T-helper 1 cell (primary cell): ENCODE measurements around the gene PI4KA.
A peak's percentile ranks its signal among the peaks of the same experiment; 100 is the strongest.

Source experiments
- DNase-seq, 5 donors: peaks; one replicate each; pipeline ENCODE4 v3.0.0-alpha.2; 2012 to 2020

PI4KA gene

DNA sequence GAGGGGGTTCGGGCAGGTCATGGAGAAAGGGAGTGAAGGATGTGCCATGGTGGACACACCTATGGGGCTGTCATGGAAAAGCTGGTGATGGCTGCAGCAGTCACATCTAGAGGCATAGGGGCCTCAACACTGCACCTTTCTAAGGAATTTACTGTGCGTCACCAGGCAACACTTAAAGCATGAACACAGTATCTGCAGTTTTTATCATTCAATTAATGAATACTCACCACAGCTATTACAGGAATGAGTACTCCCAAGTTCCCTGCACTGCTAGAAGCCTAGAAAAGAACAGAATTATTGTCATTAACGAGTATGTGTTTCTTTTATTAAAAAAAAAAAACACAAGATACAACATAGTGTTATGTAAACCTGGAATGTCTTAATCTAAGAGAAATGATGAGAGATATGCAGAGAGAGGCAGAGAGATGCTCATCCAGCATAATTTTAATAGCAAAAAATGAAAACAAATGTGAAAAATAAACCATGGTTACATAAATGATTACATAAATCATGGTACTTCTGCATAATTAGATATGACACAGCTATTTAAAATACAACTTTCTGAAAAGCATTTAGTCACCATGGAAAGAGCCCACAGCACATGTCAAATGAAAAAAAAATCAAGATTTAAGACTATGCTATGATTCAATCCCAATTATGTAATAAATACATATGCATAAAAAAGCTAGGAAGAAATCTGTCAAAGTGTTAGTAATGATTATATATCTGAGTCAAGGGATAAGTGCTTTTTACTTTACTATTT lies 65.5 kb downstream of the PI4KA start:
- no peak for DNase-seq

DNA sequence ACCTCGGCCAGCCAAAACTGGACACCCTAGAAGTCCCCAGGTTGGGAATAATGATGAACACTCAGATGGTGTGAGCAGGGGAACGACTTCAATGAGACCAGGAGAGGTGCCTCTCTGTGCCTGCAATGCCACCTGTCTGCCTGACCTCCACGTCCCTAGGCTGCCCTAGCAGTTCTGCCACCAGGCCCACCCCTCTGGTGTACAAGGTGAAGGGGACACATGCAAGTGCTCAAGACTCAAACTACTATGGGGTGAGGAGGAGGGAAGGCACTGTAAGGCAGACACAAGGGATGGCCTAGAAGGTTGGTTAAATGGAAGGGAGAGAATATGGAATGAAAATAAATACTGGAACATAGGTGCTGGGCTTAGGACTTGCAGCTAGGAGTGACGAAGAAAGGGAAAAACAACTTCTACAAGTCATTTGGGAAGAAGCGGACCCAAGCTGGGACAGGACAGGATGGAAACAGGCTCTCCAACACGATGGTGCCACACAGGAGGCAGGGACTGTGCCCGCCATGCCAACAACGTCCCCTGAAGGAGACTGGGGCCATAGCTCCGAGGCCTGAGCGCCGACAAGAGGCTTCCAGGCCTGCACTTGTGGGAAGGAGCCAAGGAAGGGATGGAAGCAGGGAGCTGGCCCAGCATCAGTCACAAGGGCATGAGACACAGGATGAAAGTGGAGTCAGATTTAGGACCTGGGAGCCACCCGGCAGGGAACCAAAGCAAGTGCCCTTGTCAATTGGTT lies 66.2 kb downstream of the PI4KA start:
- DNase-seq = no peak

- no peak for DNase-seq
Observed at GRCh38 chr22:20788627-20789344, 69.8 kb downstream of the PI4KA start.

- DNase-seq = no peak
Observed at GRCh38 chr22:20787746-20788626, 70.6 kb downstream of the PI4KA start.

GRCh38 chr22:20787223-20787622 lies 71.4 kb downstream of the PI4KA start:
- no peak for DNase-seq

DNA sequence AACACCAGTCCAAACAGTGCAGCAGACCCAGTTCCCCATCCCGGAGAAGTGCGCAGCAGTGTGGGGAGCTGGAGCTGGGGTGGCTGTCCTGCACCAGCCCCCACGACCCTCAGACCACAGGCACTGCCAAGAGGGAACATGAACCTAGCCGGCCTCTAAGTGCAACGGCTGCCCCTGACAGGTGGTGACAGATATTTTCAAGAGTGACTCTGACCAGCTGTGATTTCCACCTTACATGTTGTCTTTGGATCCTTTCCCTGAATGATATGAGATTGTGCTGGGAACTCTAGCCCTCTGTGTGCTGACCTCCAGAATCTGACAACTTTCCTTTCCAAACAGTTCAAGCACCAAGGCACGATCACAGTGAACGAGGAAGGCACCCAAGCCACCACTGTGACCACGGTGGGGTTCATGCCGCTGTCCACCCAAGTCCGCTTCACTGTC lies 72.1 kb downstream of the PI4KA start:
- no peak for DNase-seq

DNA sequence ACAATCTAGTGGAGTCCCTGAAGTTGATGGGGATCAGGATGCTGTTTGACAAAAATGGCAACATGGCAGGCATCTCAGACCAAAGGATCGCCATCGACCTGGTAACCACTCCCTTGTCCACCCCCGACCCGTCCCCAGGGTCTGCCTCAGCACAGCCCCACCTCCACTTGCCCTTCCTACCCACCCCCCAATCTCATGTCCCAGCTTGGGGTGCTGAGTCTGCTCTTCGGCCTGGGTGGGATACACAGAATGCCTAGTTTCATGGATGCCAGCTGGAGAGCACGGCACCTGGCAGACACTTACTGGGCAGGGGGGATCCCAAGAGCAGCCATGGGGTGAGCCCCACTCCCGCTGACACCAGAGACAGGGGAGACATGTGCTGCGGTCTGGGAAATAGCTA lies 72.6 kb downstream of the PI4KA start:
- no peak for DNase-seq

DNA sequence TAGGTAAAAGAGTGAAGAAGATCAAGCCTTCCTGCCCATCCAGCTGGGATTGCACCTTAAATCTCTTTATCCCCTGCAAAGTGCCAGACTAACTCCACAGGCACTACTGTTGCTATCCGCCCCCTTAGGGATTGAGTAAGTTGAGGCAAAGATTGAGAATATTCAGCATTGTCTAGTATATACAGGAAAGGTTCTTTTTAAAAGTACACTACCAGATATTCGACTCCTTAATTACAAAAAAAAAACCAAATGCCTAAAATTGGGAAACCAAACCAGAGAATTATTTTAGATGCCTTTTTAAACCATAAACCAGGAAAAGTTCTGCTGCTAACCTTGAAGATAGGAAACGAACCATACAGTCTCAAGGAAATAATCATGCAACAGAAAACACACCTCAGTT lies 73.2 kb downstream of the PI4KA start:
- DNase-seq = no peak

GRCh38 chr22:20783844-20784723 lies 74.5 kb downstream of the PI4KA start:
- DNase-seq = peak in 2 of 5 donors; percentile 28 to 42

DNA sequence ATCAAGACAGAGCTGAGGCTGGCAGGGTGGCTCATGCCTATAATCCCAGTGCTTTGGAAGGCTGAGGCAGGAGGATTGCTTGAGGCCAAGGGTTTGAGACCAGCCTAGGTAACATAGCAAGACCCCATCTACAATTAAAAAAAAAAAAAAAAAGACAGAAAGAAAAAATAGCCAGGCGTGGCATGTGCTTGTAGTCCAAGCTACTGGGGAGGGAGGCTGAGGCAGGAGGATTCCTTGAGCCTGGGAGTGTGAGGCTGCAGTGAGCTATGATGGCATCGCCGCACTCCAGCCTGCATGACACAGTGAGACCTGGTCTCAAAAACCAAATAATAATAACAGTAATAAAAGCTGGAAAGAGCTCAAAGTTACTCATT lies 75.3 kb downstream of the PI4KA start:
- DNase-seq = no peak

GRCh38 chr22:20782596-20783299 lies 75.9 kb downstream of the PI4KA start:
- no peak for DNase-seq

GRCh38 chr22:20782083-20782482 lies 76.5 kb downstream of the PI4KA start:
- DNase-seq = no peak

GRCh38 chr22:20781272-20781990 lies 77.2 kb downstream of the PI4KA start:
- peak in 1 of 5 donors; percentile 18 for DNase-seq

DNA sequence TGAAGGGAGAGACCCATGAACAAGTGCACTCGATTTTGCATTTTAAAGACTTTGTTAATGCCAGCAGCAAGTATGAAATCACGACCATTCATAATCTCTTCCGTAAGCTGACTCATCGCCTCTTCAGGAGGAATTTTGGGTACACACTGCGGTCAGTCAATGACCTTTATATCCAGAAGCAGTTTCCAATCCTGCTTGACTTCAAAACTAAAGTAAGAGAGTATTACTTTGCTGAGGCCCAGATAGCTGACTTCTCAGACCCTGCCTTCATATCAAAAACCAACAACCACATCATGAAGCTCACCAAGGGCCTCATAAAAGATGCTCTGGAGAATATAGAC lies 78.8 kb downstream of the PI4KA start:
- no peak for DNase-seq

DNA sequence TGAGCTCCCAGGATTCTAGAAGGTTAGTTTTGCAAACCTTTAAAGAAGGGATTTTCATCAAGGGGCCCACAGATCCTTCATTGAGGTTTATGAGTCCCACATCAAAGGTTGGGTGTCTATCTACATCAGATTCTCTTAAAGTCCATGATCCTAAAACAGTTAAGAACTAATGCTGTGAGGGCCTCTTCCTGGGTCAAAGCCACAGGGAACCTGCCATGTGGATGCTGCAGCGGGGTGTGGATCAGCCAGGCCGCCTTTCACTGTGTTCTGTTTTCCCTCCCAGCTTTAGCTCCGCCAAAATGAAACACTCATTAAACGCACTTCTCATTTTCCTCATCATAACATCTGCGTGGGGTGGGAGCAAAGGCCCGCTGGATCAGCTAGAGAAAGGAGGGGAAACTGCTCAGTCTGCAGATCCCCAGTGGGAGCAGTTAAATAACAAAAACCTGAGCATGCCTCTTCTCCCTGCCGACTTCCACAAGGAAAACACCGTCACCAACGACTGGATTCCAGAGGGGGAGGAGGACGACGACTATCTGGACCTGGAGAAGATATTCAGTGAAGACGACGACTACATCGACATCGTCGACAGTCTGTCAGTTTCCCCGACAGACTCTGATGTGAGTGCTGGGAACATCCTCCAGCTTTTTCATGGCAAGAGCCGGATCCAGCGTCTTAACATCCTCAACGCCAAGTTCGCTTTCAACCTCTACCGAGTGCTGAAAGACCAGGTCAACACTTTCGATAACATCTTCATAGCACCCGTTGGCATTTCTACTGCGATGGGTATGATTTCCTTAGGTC lies 79.4 kb downstream of the PI4KA start:
- DNase-seq = no peak

DNA sequence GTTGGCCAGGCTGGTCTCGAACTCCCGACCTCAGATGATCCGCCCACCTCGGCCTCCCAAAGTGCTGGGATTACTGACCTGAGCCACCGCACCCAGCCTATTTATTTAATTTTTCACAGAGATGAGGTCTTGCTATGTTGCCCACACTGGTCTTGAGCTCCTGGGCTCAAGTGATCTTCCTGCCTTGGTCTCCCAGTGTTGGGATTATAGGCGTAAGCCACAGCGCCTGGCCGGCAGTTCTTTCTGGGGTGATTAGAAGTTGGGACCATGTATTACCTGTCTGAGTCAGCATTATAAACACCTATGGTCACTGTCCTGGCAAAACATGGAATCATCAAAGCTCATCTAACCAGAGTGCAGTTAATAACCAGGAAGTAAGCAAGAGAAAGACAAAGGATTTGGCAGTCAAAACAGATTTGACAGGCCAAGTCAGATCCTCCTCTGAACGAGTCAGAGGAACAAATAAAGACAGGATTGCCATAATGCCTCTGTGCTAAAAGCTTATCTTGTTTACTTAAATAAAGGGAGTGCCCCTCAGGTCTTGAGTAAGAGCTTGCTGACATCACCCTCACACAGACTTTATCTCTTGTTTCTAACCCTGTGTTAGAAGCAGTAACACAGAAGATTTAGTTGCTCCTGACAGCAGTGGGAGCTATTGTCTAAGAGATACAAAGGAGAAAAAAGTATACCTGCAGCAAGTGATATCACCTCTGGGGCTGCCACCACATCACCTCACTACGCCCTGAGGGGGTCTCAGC lies 81.0 kb downstream of the PI4KA start:
- no peak for DNase-seq

DNA sequence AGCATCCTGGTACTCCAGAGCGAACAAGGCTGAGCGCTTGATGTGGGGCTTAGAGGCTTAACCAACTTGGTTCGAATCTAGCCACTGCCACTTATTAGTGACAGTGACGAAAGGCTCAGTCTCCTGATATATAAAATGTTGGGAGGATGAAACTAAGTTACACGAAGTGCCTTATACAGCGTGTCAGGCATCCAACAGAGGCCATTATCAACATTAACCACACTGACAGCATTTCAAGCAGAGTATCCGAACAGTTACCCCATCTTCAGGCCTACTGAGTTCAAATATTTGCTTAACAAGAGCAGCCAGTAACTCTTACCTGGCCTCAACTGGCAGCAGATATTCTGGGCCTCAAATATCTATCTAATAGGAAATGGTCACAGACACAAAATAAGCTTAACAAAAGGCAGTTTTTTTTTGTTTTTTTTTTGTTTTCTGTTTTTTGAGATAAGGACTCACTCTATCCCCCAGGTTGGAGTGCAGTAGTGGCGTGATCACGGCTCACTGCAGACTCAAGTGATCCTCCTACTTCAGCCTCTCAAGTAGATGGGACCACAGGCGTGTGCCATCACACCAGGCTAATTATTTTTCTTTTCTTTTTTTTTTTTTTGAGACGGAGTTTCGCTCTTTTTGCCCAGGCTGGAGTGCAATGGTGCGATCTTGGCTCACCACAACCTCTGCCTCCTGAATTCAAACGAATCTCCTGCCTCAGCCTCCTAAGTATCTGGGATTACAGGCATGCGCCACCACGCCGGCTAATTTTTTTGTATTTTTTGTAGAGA lies 81.8 kb downstream of the PI4KA start:
- no peak for DNase-seq
